Measurements from ENCODE around the gene PRLH. TPM values are rescaled to one million over a fixed set of nuclear protein-coding genes. Genes with fewer than 3 reads are reported as not detected.

PRLH gene
- polyA plus RNA-seq, 2 of the 4 experiments (the other 2 are of a cell fraction): not detected

DNA sequence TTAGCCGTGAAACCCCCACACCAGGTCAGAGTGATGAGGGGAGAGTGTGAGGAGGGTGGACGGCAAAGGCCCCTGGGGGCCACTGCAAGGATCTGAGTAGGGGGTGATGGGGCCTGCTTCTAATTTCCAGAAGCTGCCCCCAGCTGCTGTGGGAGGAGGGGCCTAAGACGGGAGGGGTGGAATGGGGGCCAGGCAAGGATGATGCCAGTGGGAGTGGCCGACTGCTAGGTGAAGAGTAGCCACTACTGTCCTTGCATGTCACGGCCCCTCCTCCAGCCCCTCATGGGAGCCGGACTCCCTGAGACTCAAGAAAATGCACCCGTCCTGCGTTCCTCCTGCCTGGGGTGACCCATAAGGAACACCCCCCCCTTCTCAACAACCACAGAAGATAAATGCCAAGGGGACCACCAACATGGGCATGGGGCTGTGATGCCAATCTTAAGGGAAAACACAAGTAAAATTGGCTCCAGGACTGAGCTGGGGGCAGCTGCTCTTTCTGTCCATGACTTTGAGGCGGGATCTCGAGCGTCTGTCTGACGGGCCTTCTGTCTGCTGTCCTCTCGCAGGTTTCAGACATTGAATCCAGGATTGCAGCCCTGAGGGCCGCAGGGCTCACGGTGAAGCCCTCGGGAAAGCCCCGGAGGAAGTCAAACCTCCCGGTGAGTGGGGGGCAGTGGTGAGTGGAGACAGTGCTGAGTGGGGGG is 24.2 kb upstream of the PRLH start:
- no peak for TF ChIP-seq NPAS2 (CRISPR knock-in tag; IDR thresholded peaks at IDR 0.05; ENCODE audit: borderline replicate concordance)
- TF ChIP-seq CHD4 (IDR thresholded peaks at IDR 0.05; ENCODE audit: borderline replicate concordance): no peak
- H3K4me1 ChIP-seq: peaks cover 47% of the 10 kb centered on the region
- FAIRE-seq: no peak
- peak in 1 of 2 experiments; percentile 37 for DNase-seq (ENCODE audit: low read depth in 1 of 2, low spot score in 1 of 2)
- H3K9me3 ChIP-seq: no peaks in the 10 kb centered on the region
- POLR2A ChIA-PET: no interaction called here
- ATAC-seq: peak in 1 of 2 experiments; percentile 19; a peak in 3 of 6 replicates
- no peak overlapping the region for H3K4me3 ChIP-seq
- WGBS (ENCODE audit: missing lambda C conversion rate): 92% methylated on average over 18 of the region's 18 CpGs
- CTCF ChIA-PET: interaction anchor here (1.1 to 4.5 kb wide), 4 partner anchors 10 to 71 kb away, joined by 4 to 26 read pairs (median 16); no protein-coding TSS in a partner anchor
- H3K27ac ChIP-seq: peak overlapping the region in 1 of 2 experiments; percentile 2; a peak in 3 of 6 replicates
- no peak overlapping the region for H3K4me2 ChIP-seq

DNA sequence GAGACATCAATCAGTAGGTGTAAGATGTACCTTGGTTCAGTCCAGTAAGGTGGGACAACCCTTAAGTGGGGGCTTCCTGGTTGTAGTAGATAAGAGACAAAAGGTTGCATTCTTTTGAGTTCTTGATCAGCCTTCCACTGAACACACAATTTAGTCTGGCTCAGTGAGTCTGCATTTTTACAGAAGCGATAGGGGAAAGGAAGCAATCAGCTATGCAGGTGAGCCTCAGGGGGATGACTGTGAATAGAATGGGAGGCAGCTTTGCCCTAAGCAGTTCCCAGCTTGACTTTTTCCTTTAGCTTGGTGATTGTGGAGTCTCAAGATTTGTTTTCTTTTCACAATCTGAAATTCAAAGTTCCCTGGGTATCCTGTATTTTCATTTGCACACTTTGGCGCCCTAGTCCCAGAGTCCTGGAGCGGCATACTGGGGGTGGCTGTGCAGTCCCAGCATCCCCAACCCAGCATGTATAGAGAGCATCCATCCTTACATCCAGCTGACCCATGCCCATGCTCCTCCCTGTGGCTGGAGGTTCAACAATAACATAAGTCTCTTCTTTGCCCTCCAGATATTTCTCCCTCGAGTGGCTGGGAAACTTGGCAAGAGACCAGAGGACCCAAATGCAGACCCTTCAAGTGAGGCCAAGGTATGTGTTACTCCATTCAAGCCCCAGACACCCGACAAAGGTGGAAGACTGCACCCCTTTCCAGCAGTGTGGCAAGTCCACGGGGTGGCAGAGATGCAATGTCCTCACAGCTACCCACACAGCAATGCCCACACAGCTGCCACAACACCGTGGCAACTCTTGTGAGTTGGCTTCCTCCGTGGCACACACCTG is 20.1 kb upstream of the PRLH start:
- TF ChIP-seq MYC (IDR thresholded peaks at IDR 0.05; ENCODE audit: borderline replicate concordance, low read length): no peak
- no peak for TF ChIP-seq CBX2 (IDR thresholded peaks at IDR 0.05; ENCODE audit: borderline replicate concordance, low read depth)
- TF ChIP-seq, protein P1, sequence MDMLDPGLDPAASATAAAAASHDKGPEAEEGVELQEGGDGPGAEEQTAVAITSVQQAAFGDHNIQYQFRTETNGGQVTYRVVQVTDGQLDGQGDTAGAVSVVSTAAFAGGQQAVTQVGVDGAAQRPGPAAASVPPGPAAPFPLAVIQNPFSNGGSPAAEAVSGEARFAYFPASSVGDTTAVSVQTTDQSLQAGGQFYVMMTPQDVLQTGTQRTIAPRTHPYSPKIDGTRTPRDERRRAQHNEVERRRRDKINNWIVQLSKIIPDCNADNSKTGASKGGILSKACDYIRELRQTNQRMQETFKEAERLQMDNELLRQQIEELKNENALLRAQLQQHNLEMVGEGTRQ (IDR thresholded peaks at IDR 0.05): no peak
- TF ChIP-seq EP300 (IDR thresholded peaks at IDR 0.05): no peak
- TF ChIP-seq, protein P2, sequence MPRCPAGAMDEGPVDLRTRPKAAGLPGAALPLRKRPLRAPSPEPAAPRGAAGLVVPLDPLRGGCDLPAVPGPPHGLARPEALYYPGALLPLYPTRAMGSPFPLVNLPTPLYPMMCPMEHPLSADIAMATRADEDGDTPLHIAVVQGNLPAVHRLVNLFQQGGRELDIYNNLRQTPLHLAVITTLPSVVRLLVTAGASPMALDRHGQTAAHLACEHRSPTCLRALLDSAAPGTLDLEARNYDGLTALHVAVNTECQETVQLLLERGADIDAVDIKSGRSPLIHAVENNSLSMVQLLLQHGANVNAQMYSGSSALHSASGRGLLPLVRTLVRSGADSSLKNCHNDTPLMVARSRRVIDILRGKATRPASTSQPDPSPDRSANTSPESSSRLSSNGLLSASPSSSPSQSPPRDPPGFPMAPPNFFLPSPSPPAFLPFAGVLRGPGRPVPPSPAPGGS (IDR thresholded peaks at IDR 0.05): no peak
- TF ChIP-seq CHD4 (IDR thresholded peaks at IDR 0.05; ENCODE audit: borderline replicate concordance): no peak
- TF ChIP-seq, protein P3, sequence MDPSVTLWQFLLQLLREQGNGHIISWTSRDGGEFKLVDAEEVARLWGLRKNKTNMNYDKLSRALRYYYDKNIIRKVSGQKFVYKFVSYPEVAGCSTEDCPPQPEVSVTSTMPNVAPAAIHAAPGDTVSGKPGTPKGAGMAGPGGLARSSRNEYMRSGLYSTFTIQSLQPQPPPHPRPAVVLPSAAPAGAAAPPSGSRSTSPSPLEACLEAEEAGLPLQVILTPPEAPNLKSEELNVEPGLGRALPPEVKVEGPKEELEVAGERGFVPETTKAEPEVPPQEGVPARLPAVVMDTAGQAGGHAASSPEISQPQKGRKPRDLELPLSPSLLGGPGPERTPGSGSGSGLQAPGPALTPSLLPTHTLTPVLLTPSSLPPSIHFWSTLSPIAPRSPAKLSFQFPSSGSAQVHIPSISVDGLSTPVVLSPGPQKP (IDR thresholded peaks at IDR 0.05; ENCODE audit: low read depth, low read length): no peak
- TF ChIP-seq NR3C1 (IDR thresholded peaks at IDR 0.05): no peak
- TF ChIP-seq, protein P4, sequence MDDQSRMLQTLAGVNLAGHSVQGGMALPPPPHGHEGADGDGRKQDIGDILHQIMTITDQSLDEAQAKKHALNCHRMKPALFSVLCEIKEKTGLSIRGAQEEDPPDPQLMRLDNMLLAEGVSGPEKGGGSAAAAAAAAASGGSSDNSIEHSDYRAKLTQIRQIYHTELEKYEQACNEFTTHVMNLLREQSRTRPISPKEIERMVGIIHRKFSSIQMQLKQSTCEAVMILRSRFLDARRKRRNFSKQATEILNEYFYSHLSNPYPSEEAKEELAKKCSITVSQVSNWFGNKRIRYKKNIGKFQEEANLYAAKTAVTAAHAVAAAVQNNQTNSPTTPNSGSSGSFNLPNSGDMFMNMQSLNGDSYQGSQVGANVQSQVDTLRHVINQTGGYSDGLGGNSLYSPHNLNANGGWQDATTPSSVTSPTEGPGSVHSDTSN (IDR thresholded peaks at IDR 0.05): no peak
- TF ChIP-seq POLR2A (IDR thresholded peaks at IDR 0.05; ENCODE audit: low read length): no peak
- TF ChIP-seq TFCP2L1 (CRISPR knock-in tag; IDR thresholded peaks at IDR 0.05): no peak
- TF ChIP-seq MAZ (IDR thresholded peaks at IDR 0.05; ENCODE audit: borderline replicate concordance, low read depth, low read length): no peak
- TF ChIP-seq POLR2AphosphoS2 (conservative IDR thresholded peaks at IDR 0.05; ENCODE audit: low read length): no peak; the same call in none of the 2 replicates
- no peak for TF ChIP-seq GATA3 (IDR thresholded peaks at IDR 0.05; ENCODE audit: borderline replicate concordance)
- TF ChIP-seq EHF (CRISPR knock-in tag; IDR thresholded peaks at IDR 0.05): no peak
- TF ChIP-seq SREBF2 (IDR thresholded peaks at IDR 0.05): no peak
- TF ChIP-seq FOXS1 (CRISPR knock-in tag; IDR thresholded peaks at IDR 0.05): no peak
- ATAC-seq (peak; percentile 1 to 9; a peak in 1 of 6 replicates), DNase-seq (ENCODE audit: low read depth in 1 of 2, low spot score in 1 of 2) (no peak), FAIRE-seq (no peak)
- CTCF ChIA-PET: interaction anchor here (0.8 to 1.7 kb wide), 3 partner anchors 25 to 74 kb away, joined by 3 to 10 read pairs (median 3); no protein-coding TSS in a partner anchor
- WGBS (ENCODE audit: missing lambda C conversion rate): 86% methylated on average over 8 of the region's 8 CpGs
- peaks cover 7% of the 10 kb centered on the region for H3K4me1 ChIP-seq
- POLR2A ChIA-PET: no interaction called here
- H3K4me2 ChIP-seq: no peak overlapping the region
- no peak overlapping the region for H3K27ac ChIP-seq
- no peaks in the 10 kb centered on the region for H3K9me3 ChIP-seq
- H3K4me3 ChIP-seq: no peak overlapping the region

All from A549 (cell line).